Smooth muscle cell (in vitro differentiated cells): ENCODE data around the gene UGT2B10. TPM values are rescaled to one million over a fixed set of nuclear protein-coding genes. Genes with fewer than 3 reads are reported as not detected.
"Not testable (repeated sequence)": the region's sequence is repeated elsewhere in the genome, so short reads cannot be mapped to it uniquely, and the experiment has no call there.

Experiments used
- DNase-seq: peaks from one replicate; lab custom pipeline; 2025; ENCODE audit not compliant: unreplicated experiment; lab: John Stamatoyannopoulos, UW
- H2AFZ ChIP-seq: fragments of 200-600 bp; sonication (generic); 2 replicates; pipeline ENCODE4 v1.6.0; 2016; ENCODE audit warnings: antibody characterized with exemption, low read depth, mild to moderate bottlenecking
- H3F3A ChIP-seq: fragments of 200-600 bp; sonication (generic); 2 replicates; pipeline ENCODE4 v1.6.0; 2017; ENCODE audit warnings: antibody characterized with exemption, low read depth
- H3K27ac ChIP-seq: fragments of 200-600 bp; sonication (generic); 2 replicates; pipeline ENCODE4 v1.5.1; 2016; ENCODE audit warnings: low read depth, mild to moderate bottlenecking
- H3K27me3 ChIP-seq: fragments of 200-600 bp; sonication (generic); 2 replicates; pipeline ENCODE4 v1.6.1; 2016; ENCODE audit warnings: low read depth, mild to moderate bottlenecking
- H3K36me3 ChIP-seq: fragments of 200-600 bp; sonication (generic); 2 replicates; pipeline ENCODE4 v1.5.1; 2016; ENCODE audit warnings: low read depth
- H3K4me1 ChIP-seq: fragments of 200-600 bp; sonication (generic); 2 replicates; pipeline ENCODE4 v1.5.1; 2016; ENCODE audit warnings: low read depth
- H3K4me2 ChIP-seq: fragments of 200-600 bp; sonication (generic); 2 replicates; pipeline ENCODE4 v1.6.0; 2016; ENCODE audit warnings: mild to moderate bottlenecking
- H3K4me3 ChIP-seq: fragments of 200-600 bp; sonication (generic); 2 replicates; pipeline ENCODE4 v1.5.1; 2016; ENCODE audit warnings: mild to moderate bottlenecking
- H3K79me2 ChIP-seq: fragments of 200-600 bp; sonication (generic); 2 replicates; pipeline ENCODE4 v1.6.0; 2016; ENCODE audit warnings: low read depth, mild to moderate bottlenecking
- H3K9ac ChIP-seq: fragments of 200-600 bp; sonication (generic); 2 replicates; pipeline ENCODE4 v1.6.0; 2016; ENCODE audit warnings: low read depth
- H3K9me3 ChIP-seq: fragments of 200-600 bp; sonication (generic); replicated peaks from 2 replicates; pipeline ENCODE4 v1.5.1; 2016; ENCODE audit warnings: low read depth
- H4K20me1 ChIP-seq: fragments of 200-600 bp; sonication (generic); 2 replicates; pipeline ENCODE4 v1.6.0; 2016; ENCODE audit warnings: low read depth
- WGBS: methylation state at CpG from one replicate; pipeline ENCODE4 v1.1.7; 2016; ENCODE audit warnings: low lambda C conversion rate; 5-methylcytosine and 5-hydroxymethylcytosine counted together
- polyA plus RNA-seq: library from polyadenylated mRNA; unstranded; fragments of >200 nt; fragmentation: Nextera tagmentation; extraction: Ambion mirVana; gene quantifications from 2 replicates; pipeline ENCODE4 v1.2.1, GENCODE V29; 2016
- total RNA-seq: library from RNA; depleted of rRNA; stranded (reverse); fragments of >200 nt; gene quantifications from 2 replicates; pipeline ENCODE4 v1.2.3, GENCODE V29; 2014
- TF ChIP-seq, protein P1 (sequence below): fragments of 200-600 bp; sonication (generic); IDR thresholded peaks from 2 replicates; pipeline ENCODE4 v1.5.1; 2017; ENCODE audit warnings: borderline replicate concordance, mild to moderate bottlenecking, antibody characterized with exemption; ENCODE audit not compliant: insufficient read depth, poor library complexity, severe bottlenecking

UGT2B10 gene
- total and polyA plus RNA-seq, 2 experiments from 2014 or later = not detected

DNA sequence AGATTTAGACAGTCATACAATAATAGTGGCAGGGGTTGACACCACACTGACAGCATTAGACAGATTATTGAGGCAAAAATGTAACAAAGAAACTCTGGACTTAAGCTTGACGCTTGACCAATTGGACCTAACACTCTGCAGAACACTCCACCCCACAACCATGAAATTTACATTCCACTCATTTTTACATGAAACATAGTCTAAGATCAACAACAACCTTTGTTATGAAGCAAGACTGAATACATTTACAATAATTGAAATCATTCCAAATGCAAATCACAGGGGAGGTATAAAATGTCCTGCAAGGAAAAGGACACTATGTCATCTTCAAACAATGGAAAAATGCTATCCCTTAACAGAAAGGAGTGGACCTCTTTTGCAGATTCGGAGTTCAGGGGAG lies 4.9 kb upstream of the UGT2B10 start:
- Histone ChIP-seq H3K79me2 (no peaks in the 10 kb centered on the region), H3K4me3 (no peak overlapping the region), H4K20me1 (no peaks in the 10 kb centered on the region), H3K36me3 (no peaks in the 10 kb centered on the region), H3K9me3 (no peaks in the 10 kb centered on the region), H3K4me1 (no peaks in the 10 kb centered on the region), H2AFZ (no peak overlapping the region), H3F3A (no peaks in the 10 kb centered on the region), H3K4me2 (no peak overlapping the region), H3K27me3 (no peaks in the 10 kb centered on the region), H3K27ac (no peak overlapping the region), H3K9ac (no peak overlapping the region)
- DNase-seq = no peak
- TF ChIP-seq, protein P1, sequence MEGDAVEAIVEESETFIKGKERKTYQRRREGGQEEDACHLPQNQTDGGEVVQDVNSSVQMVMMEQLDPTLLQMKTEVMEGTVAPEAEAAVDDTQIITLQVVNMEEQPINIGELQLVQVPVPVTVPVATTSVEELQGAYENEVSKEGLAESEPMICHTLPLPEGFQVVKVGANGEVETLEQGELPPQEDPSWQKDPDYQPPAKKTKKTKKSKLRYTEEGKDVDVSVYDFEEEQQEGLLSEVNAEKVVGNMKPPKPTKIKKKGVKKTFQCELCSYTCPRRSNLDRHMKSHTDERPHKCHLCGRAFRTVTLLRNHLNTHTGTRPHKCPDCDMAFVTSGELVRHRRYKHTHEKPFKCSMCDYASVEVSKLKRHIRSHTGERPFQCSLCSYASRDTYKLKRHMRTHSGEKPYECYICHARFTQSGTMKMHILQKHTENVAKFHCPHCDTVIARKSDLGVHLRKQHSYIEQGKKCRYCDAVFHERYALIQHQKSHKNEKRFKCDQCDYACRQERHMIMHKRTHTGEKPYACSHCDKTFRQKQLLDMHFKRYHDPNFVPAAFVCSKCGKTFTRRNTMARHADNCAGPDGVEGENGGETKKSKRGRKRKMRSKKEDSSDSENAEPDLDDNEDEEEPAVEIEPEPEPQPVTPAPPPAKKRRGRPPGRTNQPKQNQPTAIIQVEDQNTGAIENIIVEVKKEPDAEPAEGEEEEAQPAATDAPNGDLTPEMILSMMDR = no peak
- 90% methylated on average over 2 of the region's 2 CpGs for WGBS

DNA sequence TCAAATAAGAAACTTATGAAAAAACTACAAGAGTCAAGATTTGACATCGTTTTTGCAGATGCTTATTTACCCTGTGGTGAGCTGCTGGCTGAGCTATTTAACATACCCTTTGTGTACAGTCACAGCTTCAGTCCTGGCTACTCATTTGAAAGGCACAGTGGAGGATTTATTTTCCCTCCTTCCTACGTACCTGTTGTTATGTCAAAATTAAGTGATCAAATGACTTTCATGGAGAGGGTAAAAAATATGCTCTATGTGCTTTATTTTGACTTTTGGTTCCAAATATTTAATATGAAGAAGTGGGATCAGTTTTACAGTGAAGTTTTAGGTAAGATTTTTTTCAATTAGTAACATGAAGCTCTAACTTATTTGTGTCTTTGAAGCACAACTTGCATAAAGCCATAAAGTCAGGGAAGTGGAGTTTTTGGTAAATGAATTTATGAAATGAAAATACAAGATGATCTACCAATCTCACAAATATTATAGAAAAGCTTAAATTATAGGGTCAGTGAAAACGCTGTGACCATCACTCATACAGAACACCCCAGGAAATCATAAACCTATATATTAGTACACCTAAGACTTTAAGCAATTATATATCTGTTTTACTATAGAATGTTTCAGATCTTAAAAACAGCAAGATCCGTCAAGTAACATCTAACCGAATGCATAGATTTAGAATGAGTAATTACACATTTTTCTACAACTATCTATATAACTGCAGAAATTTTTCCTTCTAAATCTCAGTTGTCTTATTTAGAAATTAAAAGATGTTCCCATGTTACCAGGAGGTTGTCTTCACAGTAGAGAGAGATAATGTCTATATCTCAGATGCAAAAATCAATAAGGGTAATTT lies 844 bp downstream of the UGT2B10 start:
- not testable (repeated sequence) for H3K4me1 ChIP-seq, H3K4me3 ChIP-seq, H3K79me2 ChIP-seq, H2AFZ ChIP-seq, H3F3A ChIP-seq, H3K27me3 ChIP-seq, H3K27ac ChIP-seq, H3K36me3 ChIP-seq, H3K9me3 ChIP-seq, H3K4me2 ChIP-seq, H4K20me1 ChIP-seq, DNase-seq, H3K9ac ChIP-seq
- 67% methylated on average over 5 of the region's 5 CpGs for WGBS

DNA sequence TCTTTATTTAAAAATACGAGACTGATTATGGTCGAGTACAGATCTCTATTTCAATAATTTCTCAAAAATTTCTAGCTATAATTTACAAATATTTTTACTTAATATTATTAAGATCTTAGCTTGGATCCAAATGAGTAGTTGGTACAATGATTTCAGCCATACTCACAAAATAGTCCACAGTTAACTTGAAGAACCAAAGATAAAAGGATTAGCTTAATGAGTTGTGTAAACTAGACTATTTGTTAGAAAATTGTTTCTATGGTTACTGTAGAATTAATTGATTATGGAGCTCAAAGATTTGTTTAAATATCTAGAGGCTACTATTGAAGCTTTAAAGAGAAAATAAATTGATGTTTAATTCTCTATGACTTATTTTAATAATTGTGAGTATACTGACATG lies 1.6 kb downstream of the UGT2B10 start:
- H3K9me3 ChIP-seq = no peaks in the 10 kb centered on the region
- no peak overlapping the region for H3K4me3 ChIP-seq
- no peak for DNase-seq
- H2AFZ ChIP-seq = no peak overlapping the region
- 91% methylated on average over 2 of the region's 2 CpGs for WGBS
- no peak overlapping the region for H3K27ac ChIP-seq
- TF ChIP-seq, protein P1 = no peak
- no peaks in the 10 kb centered on the region for H3K36me3 ChIP-seq
- no peak overlapping the region for H3K9ac ChIP-seq
- no peaks in the 10 kb centered on the region for H3K4me1 ChIP-seq
- no peaks in the 10 kb centered on the region for H3K79me2 ChIP-seq
- no peak overlapping the region for H3K4me2 ChIP-seq
- no peaks in the 10 kb centered on the region for H3K27me3 ChIP-seq
- H3F3A ChIP-seq = no peaks in the 10 kb centered on the region
- H4K20me1 ChIP-seq = no peaks in the 10 kb centered on the region

DNA sequence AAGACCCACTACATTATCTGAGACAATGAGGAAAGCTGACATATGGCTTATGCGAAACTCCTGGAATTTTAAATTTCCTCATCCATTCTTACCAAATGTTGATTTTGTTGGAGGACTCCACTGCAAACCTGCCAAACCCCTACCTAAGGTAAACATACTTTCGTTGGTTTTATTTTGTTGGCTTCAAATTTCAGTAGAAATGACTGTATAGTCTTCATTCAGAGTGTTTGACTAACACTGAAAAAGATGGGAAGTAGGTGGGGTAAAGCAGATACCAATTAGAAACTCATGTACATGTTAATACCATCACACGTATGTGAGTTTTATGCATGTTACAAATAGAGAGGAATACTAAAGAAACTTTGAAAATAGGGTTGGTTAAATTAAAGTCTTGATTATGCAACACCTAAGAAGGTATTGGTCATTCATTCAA lies 2.3 kb downstream of the UGT2B10 start:
- WGBS = 87% methylated on average over 3 of the region's 3 CpGs
- H3K27me3 ChIP-seq, H3K9ac ChIP-seq, H3K4me2 ChIP-seq, H3K36me3 ChIP-seq, H3K9me3 ChIP-seq, H3K27ac ChIP-seq, H4K20me1 ChIP-seq, H3K79me2 ChIP-seq, H3K4me1 ChIP-seq, H3F3A ChIP-seq, DNase-seq, H3K4me3 ChIP-seq, H2AFZ ChIP-seq: not testable (repeated sequence)
